Measurements from ENCODE around the gene GFOD1. TPM values are rescaled to one million over a fixed set of nuclear protein-coding genes. Genes with fewer than 3 reads are reported as not detected.
"Not testable (repeated sequence)": the region's sequence is repeated elsewhere in the genome, so short reads cannot be mapped to it uniquely, and the experiment has no call there.

GFOD1 gene
- polyA plus RNA-seq, 3 donors = 1.6 to 2.4 (median 2.1) TPM

DNA sequence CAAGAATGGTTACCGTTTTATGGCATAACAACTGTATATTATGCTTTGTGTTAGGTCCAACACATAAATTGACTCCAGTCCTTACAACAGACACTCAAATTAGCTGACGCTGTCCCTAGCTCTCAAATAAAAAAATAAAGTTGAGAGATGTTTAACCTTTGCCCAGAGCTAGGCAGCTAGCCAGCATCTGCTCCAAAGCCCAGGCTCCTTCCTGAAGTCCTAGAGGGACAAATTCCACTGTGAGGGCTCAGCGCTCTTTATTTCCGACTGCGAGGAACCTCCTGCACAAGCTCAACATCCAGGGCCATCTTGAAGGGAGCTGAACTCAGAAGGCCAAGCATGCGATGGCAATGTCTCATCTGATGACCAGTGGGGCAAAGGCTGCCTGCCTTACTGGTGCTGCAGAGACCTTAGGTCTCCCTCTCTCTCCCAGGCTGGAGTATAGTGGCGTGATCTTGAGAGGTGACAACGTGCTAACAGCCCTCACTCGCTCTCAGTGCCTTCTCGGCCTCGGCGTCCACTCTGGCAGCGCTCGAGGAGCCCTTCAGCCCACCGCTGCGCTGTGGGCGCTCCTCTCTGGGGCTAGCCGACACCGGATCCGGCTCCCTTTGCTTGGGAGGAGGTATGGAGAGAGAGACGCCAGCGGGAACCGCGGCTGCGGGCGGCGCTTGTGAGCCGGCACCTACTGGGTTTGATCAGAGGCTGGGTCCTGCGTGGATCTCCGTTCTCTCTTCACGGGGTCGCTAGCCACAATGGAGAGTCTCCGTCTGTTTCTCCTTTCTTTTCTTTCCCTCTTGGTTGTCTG is 24.7 kb upstream of the GFOD1 start:
- peak; percentile 79 for DNase-seq

DNA sequence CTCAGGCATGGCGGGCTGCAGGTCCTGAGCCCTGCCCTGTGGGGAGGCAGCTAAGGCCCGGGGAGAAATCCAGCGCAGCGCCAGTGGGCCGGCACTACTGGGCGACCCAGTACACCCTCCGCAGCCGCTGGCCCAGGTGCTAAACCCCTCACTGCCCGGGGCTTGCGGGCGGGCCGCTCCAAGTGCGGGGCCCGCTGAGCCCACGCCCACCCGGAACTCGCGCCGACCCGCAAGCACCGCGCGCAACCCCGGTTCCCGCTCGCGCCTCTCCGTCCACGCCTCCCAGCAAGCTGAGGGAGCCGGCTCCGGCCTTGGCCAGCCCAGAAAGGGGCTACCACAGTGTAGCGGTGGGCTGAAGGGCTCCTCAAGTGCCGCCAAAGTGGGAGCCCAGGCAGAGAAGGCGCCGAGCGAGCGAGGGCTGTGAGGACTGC is 23.8 kb upstream of the GFOD1 start:
- not testable (repeated sequence) for DNase-seq

DNA sequence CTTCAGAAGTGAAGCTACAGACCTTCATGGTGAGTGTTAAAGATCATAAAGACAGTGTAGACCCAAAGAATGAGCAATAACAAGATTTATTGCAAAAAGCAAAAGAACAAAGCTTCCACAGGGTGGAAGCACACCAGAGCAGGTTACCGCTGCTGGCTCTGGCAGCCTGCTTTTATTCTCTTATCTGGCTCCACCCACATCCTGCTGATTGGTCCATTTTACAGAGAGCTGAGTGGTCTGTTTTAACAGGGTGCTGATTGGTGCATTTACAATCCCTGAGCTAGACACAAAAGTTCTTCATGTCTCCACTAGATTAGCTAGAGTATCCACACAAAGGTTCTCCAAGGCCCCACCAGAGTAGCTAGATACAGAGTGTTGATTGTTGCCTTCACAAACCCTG is 23.0 kb upstream of the GFOD1 start:
- not testable (repeated sequence) for DNase-seq

DNA sequence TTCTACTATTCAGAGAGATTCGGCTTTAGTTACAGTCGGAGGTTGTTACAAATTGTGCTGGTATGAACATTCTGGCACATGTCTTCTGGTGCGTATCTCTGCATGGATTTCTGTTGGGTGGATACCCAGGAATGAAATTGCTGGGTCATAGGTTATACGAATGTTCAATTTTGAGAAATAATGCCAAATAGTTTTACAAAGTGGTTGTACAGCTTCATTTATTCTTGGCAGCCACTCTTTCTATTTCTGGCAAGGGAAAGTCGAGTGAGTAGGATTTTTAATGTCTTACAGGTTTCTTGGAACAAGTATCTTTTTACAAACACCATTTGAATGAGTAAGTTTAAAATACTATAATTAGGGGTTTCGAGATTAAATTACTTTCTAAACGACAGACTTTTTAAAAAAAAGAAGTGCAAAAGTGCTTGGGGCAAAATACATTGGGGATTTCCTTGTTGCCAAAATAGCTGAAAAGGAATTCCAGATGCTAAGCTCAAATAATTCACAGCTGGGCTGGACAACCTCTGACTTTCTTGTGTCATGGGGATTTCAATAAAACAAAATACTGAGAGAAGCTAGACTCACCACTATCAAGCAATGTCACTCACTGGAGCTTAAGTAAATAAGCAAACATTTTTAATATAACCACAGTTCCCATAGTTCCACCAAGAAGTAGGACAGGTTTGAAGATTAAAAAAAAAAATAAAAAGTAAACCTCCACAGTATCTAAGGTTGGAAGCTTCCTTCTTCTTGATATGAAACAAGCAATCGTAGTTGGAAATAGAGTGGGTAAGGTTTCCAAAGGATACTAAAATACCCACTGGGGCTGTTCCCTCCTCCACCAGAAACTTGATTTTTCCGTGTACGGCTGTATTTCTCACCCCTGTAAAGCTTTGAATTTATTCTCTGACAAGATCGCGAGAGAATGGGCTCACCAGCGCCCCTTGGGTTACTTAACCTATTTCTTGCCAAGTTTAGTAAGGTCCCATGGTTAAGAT is 21.6 kb upstream of the GFOD1 start:
- no peak for DNase-seq

DNA sequence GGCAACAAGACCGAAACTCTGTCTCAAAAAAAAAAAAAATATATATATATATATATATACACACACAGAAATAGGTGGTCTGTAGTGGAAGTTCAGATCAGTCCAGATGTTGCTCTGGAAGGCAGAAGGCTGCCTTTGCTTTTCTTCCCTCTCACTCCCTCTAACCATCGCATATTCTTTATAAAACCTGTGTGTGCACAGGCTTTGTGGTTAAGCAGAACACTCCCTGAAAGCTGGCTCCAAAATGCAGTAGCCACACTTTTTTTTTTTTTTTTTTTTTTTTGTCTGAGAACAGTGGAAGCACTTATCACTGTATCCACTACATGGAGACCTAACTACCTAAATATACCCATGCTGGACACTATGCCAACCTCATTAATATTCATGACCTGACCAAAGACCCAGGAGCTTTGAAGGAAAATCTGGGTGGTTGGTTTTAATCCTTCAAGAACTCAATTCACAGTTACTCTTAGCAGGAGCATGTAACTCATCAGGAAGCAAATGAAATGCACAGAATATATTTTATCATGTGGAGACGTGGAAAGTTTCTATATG is 20.0 kb upstream of the GFOD1 start:
- no peak for DNase-seq

DNA sequence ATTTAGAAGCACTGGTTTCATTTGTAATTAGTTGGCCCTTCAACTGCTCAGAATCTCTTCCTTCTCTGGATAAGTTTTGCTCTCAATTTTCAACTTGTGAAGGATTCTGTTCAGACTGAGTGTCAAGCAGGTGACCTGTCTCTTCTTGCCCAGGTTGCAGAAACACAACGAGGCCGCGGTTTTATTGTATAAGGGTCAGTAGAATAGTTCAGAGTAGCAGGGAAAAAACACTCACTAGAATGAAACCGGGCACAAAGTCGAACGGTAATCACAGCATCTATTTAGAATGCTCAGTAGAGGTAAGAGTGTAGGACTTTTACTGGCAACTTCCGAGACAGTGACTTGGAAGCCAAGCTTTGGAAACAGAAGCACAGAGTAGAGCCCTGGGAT is 17.9 kb upstream of the GFOD1 start:
- no peak for DNase-seq

DNA sequence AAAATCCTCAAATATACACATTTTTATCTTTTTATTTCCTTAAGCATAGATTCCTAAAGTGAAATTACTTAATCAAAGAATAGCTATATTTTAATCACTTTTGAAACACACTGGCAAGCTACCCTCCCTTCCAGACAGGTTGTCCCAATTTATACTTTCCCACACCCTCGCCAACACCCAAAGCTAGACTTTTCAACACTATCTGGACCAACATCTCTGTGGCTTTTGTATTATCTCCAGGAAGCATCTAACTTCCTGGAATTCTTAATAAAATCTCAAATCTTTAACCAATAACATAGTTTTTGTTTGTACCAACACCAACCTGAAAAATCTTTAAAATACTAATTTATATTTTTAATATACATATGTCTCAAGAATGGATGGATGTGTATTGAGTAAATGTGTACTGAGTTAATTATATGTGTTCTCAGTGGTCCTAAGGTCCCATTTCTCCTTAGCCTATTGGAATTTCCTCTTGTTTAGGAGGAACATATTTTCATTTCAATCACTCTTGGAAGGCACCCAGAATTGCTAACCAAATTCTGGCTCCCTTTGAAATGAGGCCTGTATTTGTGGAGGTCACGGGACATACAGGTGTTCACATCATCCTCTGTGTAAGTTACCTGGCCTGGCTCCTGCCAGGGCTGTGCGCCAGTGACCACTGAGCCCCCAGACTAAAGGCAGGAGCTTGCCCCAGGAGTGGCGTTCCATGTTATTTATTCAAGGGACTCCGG is 17.4 kb upstream of the GFOD1 start:
- no peak for DNase-seq

DNA sequence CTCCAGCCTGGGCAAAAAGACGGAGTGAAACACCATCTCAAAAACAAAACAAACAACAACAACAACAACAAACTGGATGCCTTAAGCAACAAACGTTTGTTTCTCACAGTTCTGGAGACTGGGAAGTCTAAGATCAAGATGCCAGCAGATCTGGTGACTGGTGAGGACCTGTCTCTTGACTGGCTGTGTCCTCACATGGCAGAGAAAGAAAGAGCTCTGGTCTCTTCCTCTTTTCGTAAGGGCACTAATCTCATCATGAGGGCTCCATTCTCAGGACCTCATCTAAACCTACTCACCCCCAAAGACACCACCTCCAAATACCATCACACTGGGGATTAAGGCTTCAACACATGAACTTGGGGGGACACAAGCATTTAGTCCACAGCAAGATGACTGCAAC is 13.5 kb upstream of the GFOD1 start:
- DNase-seq = no peak

DNA sequence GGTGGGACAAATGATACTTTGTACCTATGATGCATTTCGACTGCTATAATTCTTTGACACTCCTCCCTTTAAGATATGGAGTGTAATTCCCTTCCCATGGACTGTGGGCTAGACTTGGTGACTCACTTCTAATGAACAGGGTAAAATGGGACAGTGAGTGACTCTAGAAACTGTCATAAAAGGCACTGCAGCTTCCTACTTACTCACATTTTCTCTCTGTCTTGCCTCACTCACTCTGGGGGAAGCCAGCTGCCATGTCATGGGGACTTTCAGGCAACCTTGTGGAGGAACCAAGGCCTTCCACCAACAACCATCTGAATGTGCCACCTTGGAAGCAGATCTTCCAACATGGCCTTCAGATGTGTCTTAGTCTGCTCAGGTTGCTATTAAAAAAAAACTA is 12.9 kb upstream of the GFOD1 start:
- DNase-seq = no peak

DNA sequence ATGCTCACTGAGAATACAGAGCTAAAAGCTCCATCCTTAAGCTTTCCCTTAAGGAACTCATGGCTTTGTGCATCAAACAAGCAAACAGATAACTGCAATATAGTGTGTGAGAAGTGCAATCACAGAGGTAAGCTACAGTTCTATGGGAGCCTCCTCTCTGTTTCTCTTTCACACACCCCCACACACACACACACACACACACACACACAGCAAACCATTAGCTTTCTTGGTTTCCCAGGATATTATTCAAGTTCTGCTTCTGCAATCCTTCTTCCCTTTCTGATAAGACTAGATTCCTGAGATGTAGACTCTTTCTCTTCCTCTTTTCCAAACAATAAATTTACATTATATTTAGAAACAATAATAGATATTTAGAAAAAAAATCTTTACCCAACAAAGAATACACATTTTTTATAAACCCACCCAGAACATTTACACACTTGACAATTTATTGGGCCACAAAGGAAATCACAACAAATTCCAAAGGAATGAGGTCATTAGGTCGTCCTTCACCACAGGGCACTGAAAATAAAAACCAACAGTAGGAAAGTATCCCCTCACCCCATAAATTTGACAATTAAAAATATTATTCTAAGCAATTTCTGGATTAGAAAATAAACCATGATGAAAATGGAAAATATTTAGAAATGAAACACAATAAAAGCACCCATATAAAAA is 9.3 kb upstream of the GFOD1 start:
- peak; percentile 15 for DNase-seq

DNA sequence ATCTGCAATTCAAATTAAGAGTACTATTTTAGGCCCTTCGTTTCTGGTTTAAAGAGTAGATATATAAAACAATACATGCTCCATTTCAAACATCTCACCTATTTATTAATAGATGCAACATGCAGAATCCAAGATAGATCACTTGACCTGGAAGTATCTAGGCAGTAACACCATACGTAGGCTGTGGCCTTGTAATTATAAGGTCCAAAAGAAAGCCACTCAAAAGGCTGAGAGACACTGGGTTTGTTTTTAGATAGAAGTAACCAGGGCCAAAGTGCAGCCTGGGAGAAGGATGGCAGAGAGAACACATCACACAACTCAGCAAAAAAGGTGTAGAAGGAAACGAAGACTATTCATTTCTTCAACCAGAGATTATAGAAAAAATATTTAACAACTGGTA is 8.4 kb upstream of the GFOD1 start:
- no peak for DNase-seq

DNA sequence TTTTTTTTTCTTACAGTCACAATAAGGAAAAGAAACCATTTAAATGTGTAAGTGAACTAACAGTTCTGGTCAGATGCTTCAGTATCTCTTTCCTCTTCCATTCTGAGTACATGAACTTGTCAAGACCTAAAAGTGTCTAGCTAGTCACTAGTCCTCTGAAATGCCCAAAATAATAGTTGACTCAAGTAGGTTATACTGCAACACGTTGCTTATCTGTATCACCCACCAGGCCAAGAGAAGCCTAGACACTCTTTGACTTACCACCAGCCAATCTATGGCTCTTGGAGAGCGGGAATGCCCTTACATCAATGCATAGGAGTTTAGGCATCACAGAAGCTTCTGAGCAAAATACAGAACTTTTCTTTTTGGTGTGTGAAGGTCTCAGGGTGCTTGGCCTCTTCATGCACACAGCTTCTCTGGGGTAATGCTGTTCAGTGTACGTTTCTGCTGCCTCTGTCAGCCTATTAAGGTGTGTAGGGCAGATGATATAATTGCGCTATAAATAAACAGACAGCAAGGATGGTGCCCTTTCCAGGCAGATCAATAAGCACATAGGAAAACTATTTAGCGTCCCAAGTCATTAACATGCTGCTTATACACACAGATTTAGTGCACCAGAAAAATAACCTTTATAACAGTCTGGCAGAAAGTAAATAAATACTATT is 7.8 kb upstream of the GFOD1 start:
- no peak for DNase-seq

DNA sequence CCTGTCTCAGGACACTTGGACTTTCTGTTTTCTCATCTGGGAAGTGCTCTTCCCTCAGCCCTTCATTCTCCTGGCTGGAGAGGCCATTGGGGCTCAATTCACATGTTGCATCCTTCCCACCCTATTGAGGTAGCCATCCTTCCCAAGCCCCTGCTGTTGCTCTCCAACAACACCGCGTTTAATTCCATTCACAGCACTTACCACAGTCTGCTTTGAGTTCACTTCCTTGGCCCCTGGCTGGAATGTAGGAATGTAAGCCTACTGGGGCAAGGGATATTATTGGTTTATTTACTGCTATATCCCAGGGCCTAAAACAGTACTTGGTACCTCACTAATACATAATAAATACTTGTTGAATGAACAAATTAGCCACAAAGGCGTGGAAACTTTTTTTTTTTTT is 6.7 kb upstream of the GFOD1 start:
- no peak for DNase-seq

DNA sequence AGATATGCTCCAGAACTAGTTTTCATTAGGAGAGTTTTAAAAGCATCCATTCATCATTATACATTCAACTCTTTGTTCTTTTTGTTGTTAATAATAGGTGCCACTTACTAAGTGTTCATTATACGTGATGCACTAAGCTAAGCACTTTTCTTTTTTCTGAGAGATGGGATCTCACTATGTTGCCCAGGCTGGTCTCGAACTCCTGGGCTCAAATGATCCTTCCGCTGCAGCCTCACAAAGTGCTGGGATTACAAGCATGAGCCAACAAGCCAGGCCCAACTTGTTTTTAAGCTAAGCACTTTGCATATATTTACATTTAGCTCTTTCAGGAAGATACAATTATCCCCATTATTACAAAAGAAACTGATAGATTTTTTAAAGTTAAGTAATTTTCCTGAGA is 5.7 kb upstream of the GFOD1 start:
- DNase-seq = no peak

DNA sequence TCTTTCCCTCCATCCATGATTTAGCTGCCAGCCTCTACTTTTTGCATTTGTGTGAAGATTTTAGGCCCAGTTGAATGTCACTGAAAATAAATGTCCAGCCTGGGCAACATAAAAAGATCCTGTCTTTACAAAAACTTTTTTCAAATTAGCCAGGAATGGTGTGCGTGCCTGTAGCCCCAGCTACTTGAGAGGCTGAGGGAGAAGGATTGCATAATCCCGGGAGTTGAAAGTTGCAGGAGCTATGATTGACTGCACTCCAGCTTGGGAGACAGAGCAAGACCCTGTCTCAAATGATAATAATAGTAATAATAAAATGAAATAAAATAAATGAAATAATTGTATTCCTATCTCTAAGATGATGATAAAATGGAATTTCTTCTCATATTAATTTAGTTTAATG is 5.0 kb upstream of the GFOD1 start:
- no peak for DNase-seq

DNA sequence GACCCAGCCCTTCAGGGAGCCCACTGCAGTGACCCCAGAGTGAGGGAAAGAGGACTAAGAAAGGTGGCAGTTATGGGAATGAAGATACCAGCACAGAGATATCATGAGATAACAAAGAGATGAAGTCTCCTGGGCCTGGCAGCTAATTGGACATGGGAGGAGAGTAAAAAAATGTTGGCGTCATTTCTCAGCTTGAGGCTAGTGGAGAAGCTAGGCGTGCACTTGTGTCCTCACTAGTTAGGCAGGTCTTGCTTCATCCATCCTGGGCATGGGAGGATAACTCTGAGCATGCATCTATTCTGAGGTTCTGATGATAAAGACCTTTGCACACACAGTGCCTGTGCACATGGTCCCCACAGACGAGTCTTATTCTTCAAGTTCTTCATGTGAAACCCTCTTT is 4.1 kb upstream of the GFOD1 start:
- no peak for DNase-seq

DNA sequence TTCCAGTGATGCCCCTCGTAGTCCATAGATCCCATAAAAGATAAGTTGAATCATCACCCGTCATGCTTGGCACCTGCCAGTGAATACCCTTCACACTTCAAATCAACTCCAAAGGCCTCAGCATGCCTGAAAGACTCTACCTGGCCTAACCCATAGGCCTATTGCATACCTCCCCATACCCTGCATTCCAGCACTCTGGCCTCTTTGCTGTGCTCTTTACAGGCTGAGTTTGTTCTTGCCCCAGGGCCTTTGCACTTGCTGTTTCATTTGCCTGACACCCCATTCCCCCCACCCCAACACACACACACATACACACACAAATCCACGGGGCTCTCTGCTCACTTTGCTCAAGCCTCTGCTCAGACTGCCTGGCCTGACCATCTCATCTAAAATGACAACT is 3.0 kb upstream of the GFOD1 start:
- DNase-seq = no peak

DNA sequence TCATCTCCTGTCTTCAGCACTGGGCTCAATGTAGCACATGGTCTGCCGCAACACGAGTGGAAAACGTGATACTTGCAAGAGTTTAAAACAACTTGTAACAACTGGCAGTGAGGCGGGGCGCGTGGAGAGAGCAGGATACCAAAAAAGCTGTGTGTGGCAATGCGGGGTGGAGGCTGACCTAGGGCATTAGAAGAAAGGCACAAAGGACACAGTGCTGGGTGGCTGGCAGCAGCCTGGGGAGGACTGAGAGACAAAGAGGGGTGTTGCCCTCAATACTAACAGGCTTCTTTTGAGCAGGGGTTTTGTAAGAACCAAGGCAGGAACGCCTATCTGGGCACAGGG is 1.5 kb upstream of the GFOD1 start:
- DNase-seq = no peak

DNA sequence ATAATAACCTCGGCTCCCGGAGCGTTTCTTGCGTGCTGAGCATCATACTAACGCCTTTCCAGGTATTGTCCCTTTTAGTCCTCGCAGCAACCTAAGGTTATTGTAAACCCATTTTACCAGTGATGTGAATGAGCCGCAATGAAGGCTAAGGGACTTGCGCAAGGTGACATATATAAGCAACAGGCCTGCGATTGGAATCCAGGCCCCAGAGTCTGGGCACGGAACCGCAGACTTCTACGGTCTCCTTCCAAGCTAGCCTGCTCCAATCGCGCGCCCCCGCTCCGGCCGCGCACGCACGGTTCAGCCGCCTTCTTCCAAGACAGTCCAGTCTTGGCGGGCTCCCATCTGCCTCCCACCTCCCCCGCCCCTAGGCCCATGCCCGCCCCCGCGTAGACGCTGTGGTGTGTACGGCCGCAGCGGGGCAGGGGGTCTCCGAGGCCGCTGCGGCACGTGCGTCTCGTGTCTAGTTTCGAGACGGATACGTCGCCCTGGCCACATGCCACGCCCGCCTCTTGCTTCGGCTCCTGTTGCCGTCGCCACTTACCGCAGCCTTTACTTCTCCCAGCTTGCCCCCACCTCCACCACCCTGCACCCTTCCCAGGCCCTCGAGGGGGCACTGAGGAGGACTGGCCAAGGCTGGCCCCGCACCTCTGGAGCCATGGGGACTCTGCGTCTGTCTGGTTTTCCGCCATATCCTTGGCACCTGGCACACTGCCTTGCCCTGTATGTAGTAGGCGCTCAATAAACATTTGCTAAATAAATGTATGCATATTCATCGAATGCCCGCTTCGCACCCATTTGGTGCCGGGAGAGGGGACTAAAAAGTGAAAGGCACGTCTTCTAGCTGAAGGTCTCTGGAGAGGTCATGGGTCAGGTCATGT is 855 bp upstream of the GFOD1 start:
- DNase-seq = peak; percentile 24

DNA sequence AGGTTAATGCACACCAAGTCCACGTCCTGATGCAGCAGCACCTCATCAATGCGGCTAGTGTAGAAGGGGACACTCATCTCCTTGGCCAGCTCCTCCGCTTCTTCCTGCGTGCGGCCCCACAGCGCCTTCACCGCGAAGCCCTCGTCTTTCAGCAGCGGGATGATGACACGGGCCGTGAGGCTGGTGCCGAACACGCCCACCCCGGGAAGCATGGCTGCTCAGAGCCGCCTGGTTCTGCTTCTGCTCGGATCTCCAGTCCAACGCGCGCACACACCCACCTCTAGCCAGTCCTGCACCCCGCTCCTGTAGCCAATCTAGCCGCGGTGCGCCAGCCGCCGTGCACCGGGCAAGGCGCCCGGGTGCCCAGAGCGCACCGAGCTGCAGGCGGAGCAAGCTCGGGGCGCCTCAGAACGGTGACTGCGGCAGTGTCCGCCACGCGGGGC is 700 bp downstream of the GFOD1 start:
- DNase-seq = no peak

Data from renal pelvis (tissue), 4 donors.